K562 treated with DMSO at 1 percent for 12 hours (cell line): ENCODE data around the gene ORC3. TPM values are rescaled to one million over a fixed set of nuclear protein-coding genes. Genes with fewer than 3 reads are reported as not detected.

Source experiments
- total RNA-seq: library from RNA; unstranded; fragments of 300-600 nt; gene quantifications from 2 replicates; pipeline ENCODE4 v1.2.3, GENCODE V29; 2022; ENCODE audit not compliant: insufficient read depth

ORC3 gene
- total RNA-seq = 15.0 and 26.9 TPM in 2 replicates

DNA sequence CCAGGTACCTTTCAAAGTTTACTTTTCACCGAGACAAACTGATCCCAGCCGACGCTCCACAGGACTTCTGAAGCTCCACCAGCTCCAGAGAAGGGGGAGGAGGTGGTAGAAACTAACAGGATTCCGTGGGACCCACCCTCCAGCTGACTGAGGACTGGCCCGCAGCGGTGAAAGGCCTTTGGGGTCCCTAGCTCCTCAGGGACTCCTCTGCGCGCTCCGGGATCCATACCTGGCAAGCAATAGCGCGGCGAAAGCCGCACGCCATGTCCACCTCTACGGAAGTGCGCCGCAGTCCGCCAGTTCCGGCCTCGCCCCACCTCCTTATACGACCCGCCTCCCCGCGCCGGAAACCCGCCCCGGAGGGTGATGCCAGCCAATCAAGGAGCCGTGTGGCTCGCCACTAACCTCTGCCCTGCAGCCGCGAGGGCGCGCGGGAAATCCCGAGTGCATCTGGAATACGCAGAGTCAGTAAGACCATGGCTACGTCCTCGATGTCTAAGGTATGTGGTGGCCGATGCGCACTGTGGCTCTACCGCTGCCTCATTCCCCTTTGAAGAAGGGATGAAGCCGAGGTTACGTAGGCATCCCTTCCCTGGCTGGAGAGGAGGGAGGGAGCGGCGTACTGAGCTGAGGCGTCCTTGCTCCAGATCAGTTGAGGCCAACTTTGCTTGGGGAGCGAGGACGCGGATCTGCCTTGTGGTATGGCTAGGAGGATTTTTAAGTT, at the start of gene ORC3, which contains the start of gene RARS2:
Gene ORC3, plus strand, starts transcription at position 443 of the 724 bp plus-strand sequence. Its CDS starts 34 bp downstream, at position 477.
Gene RARS2, minus strand, starts transcription at position 295 of the 724 bp plus-strand sequence. Its CDS starts 30 bp downstream, at position 265.

DNA sequence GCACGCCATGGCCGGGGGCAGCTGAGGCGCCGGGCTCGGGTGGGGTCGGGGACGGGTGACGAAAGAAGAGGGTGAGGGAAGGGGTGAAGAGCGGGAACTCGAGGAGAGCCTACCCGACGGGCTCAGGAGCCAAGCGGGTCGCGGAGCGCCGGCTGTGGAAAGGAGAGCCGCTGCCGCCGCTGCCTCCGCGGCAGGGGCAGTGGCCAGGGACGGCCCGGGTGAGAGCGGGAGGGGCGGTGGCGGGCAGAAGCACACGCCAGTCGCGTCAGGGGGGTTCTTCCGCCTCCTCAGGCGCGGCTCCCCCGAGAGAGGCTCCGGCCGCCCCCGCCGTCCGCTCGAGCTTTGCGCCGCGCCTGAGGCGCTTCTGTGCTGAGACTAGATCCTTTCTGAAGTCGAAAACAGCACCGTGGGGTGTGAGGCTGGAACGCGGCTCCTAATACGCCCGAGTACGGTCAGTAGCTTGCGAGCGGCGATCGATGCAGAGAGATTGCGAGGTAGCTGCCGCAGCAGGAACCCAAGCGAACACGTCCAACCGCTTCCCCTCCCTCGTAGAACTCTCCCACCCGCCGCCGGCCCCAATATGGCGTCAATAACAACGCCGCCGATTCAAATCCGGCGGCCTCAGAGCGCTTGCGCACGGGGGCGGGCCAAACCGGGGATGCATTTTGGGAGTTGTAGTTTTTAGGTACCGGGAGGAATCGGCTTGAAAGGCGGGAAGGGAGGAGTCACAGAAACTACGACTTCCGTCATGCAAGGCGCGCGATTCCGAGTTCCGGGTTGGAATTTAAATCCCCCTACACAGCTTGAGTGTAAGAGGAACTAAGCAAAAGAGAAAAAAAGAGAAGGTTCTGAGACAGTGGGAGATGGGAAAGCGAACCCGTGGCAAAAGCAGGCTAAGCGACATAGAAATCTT, 112.0 kb downstream of the ORC3 start, which contains the start of gene AKIRIN2:
Gene AKIRIN2, minus strand, starts transcription at position 558 of the 913 bp plus-strand sequence. Its CDS starts 549 bp downstream, at position 9.

Other genes starting within 250 kb of the ORC3 start
- 1.2 TPM in 1 of 2 replicates, not detected in the other for gene C6orf163, start 245.3 kb upstream of the ORC3 start, total RNA-seq
- not detected in 2 replicates for gene CFAP206, start 182.2 kb upstream of the ORC3 start, total RNA-seq
- gene SLC35A1, start 117.2 kb upstream of the ORC3 start, total RNA-seq = 5.6 and 15.5 TPM in 2 replicates
- 18.3 and 29.8 TPM in 2 replicates for gene RARS2, start 148 bp upstream of the ORC3 start, total RNA-seq
- gene AKIRIN2, start 112.1 kb downstream of the ORC3 start, total RNA-seq = 39.8 and 78.4 TPM in 2 replicates